ENCODE results near the gene RADX.

DNA sequence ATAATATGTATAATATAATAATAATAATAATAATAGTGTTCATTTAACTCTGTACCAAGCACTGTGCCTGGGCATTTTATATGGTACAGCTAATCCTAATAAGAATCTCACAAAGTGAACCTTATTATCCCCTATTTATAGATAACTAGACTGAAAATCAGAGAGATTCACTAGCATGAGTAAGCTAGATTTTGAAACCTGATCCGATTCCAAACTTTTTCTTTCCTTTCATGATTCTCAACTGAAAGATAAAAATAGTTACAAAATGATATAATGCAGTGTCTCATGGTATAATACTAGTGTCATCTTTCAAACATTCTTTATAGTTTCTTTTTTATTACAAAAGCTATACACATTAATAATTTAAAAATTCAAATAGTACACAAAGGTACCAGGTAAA, 58.9 kb downstream of the RADX start:
- TF ChIP-seq POLR2A (IDR thresholded peaks at IDR 0.05), result no peak
- TF ChIP-seq, protein P1, sequence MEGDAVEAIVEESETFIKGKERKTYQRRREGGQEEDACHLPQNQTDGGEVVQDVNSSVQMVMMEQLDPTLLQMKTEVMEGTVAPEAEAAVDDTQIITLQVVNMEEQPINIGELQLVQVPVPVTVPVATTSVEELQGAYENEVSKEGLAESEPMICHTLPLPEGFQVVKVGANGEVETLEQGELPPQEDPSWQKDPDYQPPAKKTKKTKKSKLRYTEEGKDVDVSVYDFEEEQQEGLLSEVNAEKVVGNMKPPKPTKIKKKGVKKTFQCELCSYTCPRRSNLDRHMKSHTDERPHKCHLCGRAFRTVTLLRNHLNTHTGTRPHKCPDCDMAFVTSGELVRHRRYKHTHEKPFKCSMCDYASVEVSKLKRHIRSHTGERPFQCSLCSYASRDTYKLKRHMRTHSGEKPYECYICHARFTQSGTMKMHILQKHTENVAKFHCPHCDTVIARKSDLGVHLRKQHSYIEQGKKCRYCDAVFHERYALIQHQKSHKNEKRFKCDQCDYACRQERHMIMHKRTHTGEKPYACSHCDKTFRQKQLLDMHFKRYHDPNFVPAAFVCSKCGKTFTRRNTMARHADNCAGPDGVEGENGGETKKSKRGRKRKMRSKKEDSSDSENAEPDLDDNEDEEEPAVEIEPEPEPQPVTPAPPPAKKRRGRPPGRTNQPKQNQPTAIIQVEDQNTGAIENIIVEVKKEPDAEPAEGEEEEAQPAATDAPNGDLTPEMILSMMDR (IDR thresholded peaks at IDR 0.05), result no peak

Measured in esophagus squamous epithelium (tissue), 4 donors.